Measurements from ENCODE around the gene FASTK.

FASTK gene

GRCh38 chr7:151113344-151114150, 32.9 kb upstream of the FASTK start:
- no peak for TF ChIP-seq CTCF (conservative IDR thresholded peaks at IDR 0.05; ENCODE audit: low read length)
- no peak for TF ChIP-seq EZH2phosphoT487 (IDR thresholded peaks at IDR 0.05; ENCODE audit: borderline replicate concordance)
- Histone ChIP-seq H3K9me3 (ENCODE audit: insufficient read depth, low read depth, low read length) (no peaks in the 10 kb centered on the region), H2AFZ (ENCODE audit: low read length) (no peak overlapping the region), H3K36me3 (ENCODE audit: insufficient read depth, low read length) (peaks cover 6% of the 10 kb centered on the region; the same call in 1 of the 2 replicates), H4K20me1 (ENCODE audit: insufficient read depth, low read length, poor library complexity, severe bottlenecking) (peaks cover 12% of the 10 kb centered on the region), H3K9me2 (replicated peaks; ENCODE audit: low read depth, low read length) (no peaks in the 10 kb centered on the region), H3K79me2 (ENCODE audit: insufficient read depth, low read length) (peaks cover 13% of the 10 kb centered on the region; the same call in 1 of the 2 replicates), H3K4me2 (ENCODE audit: low read depth, low read length, poor library complexity, severe bottlenecking) (no peak overlapping the region), H3K4me3 (ENCODE audit: low read length, poor library complexity, severe bottlenecking) (no peak overlapping the region), H3K4me1 (ENCODE audit: insufficient read depth, low read length, poor library complexity, severe bottlenecking) (no peaks in the 10 kb centered on the region), H3F3A (ENCODE audit: low read depth) (no peaks in the 10 kb centered on the region), H3K27me3 (ENCODE audit: insufficient read depth, low read length, poor library complexity, severe bottlenecking) (no peaks in the 10 kb centered on the region), H3K9ac (ENCODE audit: low read depth, low read length, poor library complexity, severe bottlenecking) (no peak overlapping the region)

DNA sequence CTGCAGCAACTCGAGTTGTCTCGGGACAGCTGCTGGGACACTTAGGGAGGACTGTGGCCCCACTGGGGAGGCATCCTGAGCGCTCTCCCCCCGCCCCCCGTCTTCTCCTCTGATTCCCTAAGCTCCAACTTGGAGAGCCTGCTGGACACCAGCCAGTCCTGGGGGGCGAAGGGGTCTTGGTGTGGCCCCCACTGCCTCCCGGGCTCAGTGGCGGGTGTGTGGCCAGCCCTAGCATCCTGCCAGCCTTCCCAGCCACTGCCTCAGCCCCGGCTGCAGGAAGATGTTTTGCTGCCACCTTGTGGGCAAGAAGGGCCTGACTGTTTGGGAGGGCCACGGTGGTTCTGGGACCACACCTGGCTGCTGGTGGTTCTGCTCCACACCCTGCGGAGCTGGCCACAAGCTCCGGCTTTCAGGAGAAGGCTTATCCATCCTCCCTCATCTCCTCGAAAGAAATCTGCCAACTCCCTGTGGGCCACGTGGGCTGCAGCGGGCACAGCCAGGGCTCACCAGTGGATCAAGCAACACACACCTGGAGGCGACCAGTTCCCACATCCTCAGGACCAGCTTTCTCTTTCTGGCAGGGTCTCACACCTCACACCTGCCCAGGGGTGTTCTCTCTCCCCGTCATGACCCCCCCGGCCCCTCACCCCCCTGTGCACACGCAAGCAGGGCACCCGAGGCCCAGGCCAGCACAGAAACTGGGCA, 30.5 kb upstream of the FASTK start:
- Histone ChIP-seq H3K4me3 (ENCODE audit: low read length, poor library complexity, severe bottlenecking) (no peak overlapping the region), H3F3A (ENCODE audit: low read depth) (no peaks in the 10 kb centered on the region), H3K9me2 (replicated peaks; ENCODE audit: low read depth, low read length) (no peaks in the 10 kb centered on the region), H3K9ac (ENCODE audit: low read depth, low read length, poor library complexity, severe bottlenecking) (no peak overlapping the region), H3K4me2 (ENCODE audit: low read depth, low read length, poor library complexity, severe bottlenecking) (no peak overlapping the region), H3K79me2 (ENCODE audit: insufficient read depth, low read length) (peaks cover 10% of the 10 kb centered on the region; the same call in 1 of the 2 replicates), H3K36me3 (ENCODE audit: insufficient read depth, low read length) (no peaks in the 10 kb centered on the region), H2AFZ (ENCODE audit: low read length) (no peak overlapping the region), H3K4me1 (ENCODE audit: insufficient read depth, low read length, poor library complexity, severe bottlenecking) (no peaks in the 10 kb centered on the region), H3K27me3 (ENCODE audit: insufficient read depth, low read length, poor library complexity, severe bottlenecking) (no peaks in the 10 kb centered on the region), H4K20me1 (ENCODE audit: insufficient read depth, low read length, poor library complexity, severe bottlenecking) (peaks cover 12% of the 10 kb centered on the region), H3K9me3 (ENCODE audit: insufficient read depth, low read depth, low read length) (no peaks in the 10 kb centered on the region)
- TF ChIP-seq EZH2phosphoT487 (IDR thresholded peaks at IDR 0.05; ENCODE audit: borderline replicate concordance) = no peak
- TF ChIP-seq CTCF (conservative IDR thresholded peaks at IDR 0.05; ENCODE audit: low read length) = peak; percentile 77

GRCh38 chr7:151110236-151110940, 29.8 kb upstream of the FASTK start:
- TF ChIP-seq EZH2phosphoT487 (IDR thresholded peaks at IDR 0.05; ENCODE audit: borderline replicate concordance) (no peak), CTCF (conservative IDR thresholded peaks at IDR 0.05; ENCODE audit: low read length) (no peak)
- Histone ChIP-seq H4K20me1 (ENCODE audit: insufficient read depth, low read length, poor library complexity, severe bottlenecking) (peaks cover 12% of the 10 kb centered on the region), H3K9me3 (ENCODE audit: insufficient read depth, low read depth, low read length) (no peaks in the 10 kb centered on the region), H2AFZ (ENCODE audit: low read length) (no peak overlapping the region), H3K9me2 (replicated peaks; ENCODE audit: low read depth, low read length) (no peaks in the 10 kb centered on the region), H3K36me3 (ENCODE audit: insufficient read depth, low read length) (no peaks in the 10 kb centered on the region), H3K79me2 (ENCODE audit: insufficient read depth, low read length) (peaks cover 8% of the 10 kb centered on the region; the same call in 1 of the 2 replicates), H3F3A (ENCODE audit: low read depth) (no peaks in the 10 kb centered on the region), H3K27me3 (ENCODE audit: insufficient read depth, low read length, poor library complexity, severe bottlenecking) (no peaks in the 10 kb centered on the region), H3K4me2 (ENCODE audit: low read depth, low read length, poor library complexity, severe bottlenecking) (no peak overlapping the region), H3K9ac (ENCODE audit: low read depth, low read length, poor library complexity, severe bottlenecking) (no peak overlapping the region), H3K4me1 (ENCODE audit: insufficient read depth, low read length, poor library complexity, severe bottlenecking) (no peaks in the 10 kb centered on the region), H3K4me3 (ENCODE audit: low read length, poor library complexity, severe bottlenecking) (no peak overlapping the region)

All from Loucy (cell line).